ENCODE measurements around the gene FBXO31.
"Not testable (repeated sequence)": the region's sequence is repeated elsewhere in the genome, so short reads cannot be mapped to it uniquely, and the experiment has no call there.

The FBXO31 gene

GRCh38 chr16:87411375-87412271 lies 28.0 kb upstream of the FBXO31 start:
- DNase-seq (ENCODE audit: low read depth in 2 of 2): no peak

DNA sequence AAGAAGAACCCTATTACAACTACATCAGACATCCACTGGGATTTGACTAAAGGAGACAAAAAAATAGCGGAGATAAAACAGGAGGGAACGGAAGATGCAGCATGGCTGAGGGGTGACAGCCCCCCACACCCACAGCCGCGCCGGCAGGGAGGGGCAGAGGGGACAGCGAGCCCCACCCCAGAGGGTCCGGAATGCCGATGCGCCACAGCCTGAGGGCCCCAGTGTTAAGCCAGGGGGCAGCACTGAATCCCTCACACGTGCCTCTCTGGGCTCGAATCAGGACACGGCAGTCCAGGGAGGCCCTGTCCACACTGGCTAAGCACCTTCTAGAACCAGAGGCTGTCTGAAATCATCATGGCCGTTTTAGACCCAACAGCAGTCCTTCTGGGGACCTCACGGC lies 27.4 kb upstream of the FBXO31 start:
- DNase-seq (ENCODE audit: low read depth in 2 of 2): no peak

GRCh38 chr16:87410530-87410929 lies 27.0 kb upstream of the FBXO31 start:
- DNase-seq (ENCODE audit: low read depth in 2 of 2): no peak

DNA sequence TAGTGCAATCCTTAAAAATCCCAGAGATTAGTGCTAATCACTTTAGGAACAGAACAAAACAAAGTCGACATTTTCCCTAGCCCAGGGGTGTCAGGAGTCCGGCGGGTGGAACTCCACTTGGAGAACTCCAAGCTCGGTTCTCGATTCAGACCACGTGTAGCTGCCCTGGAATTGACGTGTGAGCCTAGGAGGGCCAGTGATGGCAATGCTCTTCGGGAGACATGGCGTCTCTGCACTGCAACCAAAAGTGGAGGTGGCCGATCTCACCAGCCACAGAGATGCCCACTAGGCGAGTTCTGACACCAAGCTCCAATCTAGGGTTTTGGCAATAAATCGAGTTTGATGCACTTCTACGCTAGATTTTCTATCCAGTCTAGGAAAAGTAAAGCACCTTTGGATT lies 26.2 kb upstream of the FBXO31 start:
- DNase-seq (ENCODE audit: low read depth in 2 of 2): no peak

DNA sequence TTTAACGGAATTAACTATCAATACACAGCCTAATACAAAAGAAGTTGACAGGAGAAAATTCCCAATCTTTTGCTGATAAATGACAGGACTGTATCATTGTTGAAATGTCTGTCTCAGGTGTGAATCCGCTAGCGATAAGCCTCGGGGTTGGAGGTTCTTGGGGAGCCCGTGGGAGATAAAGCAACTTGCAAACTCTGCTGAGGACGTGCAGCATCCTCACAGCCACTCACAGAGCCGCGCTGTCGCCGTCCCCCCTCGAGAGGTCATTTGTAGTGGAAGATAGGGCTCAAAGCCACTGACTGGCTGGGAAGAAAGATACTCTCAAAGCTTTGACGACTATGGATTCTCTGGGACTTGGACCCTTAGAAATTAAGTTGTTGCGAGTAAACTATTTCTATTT lies 25.6 kb upstream of the FBXO31 start:
- no peak for DNase-seq (ENCODE audit: low read depth in 2 of 2)

- no peak for DNase-seq (ENCODE audit: low read depth in 2 of 2)
Measured at GRCh38 chr16:87407511-87408112, 24.0 kb upstream of the FBXO31 start.

- no peak for DNase-seq (ENCODE audit: low read depth in 2 of 2)
Measured at GRCh38 chr16:87406495-87407088, 23.0 kb upstream of the FBXO31 start.

DNA sequence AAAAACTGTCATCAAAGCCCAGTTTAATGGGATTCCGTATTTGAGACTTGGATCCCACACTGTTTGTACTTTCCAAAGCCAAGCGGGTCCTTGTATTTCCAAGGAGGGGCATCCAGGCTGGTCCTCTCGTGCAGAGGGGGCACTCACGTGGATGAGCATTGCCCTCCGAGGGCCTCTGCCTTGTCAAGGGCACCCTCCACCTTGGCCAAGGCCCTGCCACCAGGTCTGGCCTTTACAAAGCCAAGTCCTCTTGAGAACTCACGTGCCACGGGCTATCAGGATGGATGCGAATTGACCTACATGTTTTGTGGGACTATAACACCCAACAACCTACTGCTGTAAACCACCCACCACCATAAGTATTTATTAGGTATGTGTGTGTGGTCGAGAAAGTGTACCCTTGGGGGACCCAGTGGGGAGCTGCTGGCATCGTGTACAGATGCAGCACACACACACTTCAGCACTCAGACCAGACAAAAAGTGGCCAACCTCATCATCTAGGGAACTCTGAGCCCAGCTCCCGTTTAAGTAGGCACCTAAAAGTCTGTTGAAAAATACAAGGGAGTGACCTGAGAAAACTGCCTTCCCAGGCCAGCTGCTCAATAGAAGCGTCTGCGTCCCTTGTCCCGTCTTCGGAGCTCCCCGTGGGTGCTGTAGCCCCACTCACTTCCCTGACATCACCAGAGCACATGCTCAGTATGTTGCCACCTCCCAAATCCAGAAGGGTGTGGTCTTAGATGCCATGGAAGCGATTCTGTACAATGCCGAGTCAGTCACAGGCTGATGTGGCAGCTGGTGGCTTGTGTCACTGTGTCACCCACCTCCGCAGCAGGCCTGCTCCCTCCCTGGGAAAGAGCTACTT lies 21.4 kb upstream of the FBXO31 start:
- DNase-seq (ENCODE audit: low read depth in 2 of 2): no peak

- DNase-seq (ENCODE audit: low read depth in 2 of 2): no peak
Measured at GRCh38 chr16:87395181-87395842, 11.7 kb upstream of the FBXO31 start.

DNA sequence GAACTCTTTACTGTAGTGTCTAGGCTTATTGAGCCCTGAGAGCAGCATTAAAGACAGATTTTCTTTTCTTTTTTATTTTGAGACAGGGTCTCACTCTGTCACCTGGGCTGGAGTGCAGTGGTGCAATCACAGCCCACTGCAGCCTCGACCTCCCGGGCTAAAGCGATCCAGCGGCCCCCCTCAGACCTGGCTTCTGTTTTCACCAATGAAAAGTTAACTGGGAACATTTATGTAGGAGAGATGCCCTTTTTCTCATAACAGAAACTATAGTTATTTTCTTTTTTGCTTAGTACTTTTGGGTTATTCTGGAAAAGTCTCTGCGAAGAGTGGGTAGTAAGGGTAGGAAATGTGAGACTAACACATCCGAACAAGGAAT lies 10.1 kb upstream of the FBXO31 start:
- DNase-seq (ENCODE audit: low read depth in 2 of 2): no peak

GRCh38 chr16:87392821-87393679 lies 9.5 kb upstream of the FBXO31 start:
- peak in 1 of 2 donors; percentile 40 for DNase-seq (ENCODE audit: low read depth in 2 of 2)

- DNase-seq (ENCODE audit: low read depth in 2 of 2): peak; percentile 96 to 98
Measured at GRCh38 chr16:87391950-87392820, 8.6 kb upstream of the FBXO31 start, which contains the start of gene MAP1LC3B. Gene MAP1LC3B, plus strand, starts transcription at chr16:87392336. Its CDS starts 92 bp downstream, at chr16:87392428.

- peak in 1 of 2 donors; percentile 42 for DNase-seq (ENCODE audit: low read depth in 2 of 2)
Measured at GRCh38 chr16:87391324-87391949, 7.9 kb upstream of the FBXO31 start.

GRCh38 chr16:87390641-87391323 lies 7.2 kb upstream of the FBXO31 start:
- DNase-seq (ENCODE audit: low read depth in 2 of 2): no peak

DNA sequence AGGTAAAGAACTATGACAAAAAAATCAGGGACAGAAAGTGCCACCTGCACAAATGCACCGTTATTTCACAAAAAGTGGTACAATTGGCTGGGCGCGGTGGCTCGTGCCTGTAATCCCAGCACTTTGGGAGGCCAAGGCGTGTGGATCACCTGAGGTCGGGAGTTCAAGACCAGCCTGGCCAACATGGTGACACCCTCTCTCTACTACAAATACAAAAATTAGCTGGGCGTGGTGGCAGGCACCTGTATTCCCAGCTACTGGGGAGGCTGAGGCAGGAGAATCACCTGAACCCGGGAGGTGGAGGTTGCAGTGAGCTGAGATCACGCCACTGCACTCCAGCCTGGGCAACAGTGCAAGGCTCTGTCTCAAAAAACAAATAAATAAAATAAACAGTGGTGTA lies 6.3 kb upstream of the FBXO31 start:
- DNase-seq (ENCODE audit: low read depth in 2 of 2): not testable (repeated sequence)

DNA sequence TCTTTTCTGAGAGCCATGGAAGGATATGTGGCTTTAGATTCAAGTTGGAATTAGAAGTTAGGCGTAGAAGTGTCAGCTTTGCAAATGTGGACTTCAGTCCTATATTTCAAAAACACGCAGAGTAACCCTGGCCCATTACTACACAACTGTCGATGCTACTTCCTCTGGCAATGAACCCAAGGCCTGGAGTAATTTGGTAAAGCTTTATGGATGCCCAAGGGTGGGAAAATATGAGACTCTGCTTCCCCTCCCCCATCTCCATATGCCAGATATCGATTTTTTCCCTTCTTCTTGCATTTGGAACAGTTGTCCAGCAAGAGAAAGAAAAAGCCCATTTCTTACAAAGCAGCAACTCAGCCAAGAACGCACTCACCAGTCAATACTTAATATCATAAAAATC lies 5.7 kb upstream of the FBXO31 start:
- no peak for DNase-seq (ENCODE audit: low read depth in 2 of 2)

- no peak for DNase-seq (ENCODE audit: low read depth in 2 of 2)
Measured at GRCh38 chr16:87388818-87389134, 5.2 kb upstream of the FBXO31 start.

Data from stimulated activated CD8-positive, alpha-beta memory T cell treated with anti-CD3 and anti-CD28 coated beads, Interleukin-2, amount 100 ng/mL, for 48 hours (primary cell).